Cardiac ventricle fibroblast (primary cell): ENCODE results near the gene PPP3CB. TPM values are rescaled to one million over a fixed set of nuclear protein-coding genes. Genes with fewer than 3 reads are reported as not detected.

ENCODE experiments used
- total RNA-seq: library from RNA; depleted of rRNA; stranded (reverse); fragments of >200 nt; gene quantifications from 2 replicates; pipeline ENCODE4 v1.2.3, GENCODE V29; 2015

PPP3CB gene
- total RNA-seq = 34.5 and 40.9 TPM in 2 replicates

DNA sequence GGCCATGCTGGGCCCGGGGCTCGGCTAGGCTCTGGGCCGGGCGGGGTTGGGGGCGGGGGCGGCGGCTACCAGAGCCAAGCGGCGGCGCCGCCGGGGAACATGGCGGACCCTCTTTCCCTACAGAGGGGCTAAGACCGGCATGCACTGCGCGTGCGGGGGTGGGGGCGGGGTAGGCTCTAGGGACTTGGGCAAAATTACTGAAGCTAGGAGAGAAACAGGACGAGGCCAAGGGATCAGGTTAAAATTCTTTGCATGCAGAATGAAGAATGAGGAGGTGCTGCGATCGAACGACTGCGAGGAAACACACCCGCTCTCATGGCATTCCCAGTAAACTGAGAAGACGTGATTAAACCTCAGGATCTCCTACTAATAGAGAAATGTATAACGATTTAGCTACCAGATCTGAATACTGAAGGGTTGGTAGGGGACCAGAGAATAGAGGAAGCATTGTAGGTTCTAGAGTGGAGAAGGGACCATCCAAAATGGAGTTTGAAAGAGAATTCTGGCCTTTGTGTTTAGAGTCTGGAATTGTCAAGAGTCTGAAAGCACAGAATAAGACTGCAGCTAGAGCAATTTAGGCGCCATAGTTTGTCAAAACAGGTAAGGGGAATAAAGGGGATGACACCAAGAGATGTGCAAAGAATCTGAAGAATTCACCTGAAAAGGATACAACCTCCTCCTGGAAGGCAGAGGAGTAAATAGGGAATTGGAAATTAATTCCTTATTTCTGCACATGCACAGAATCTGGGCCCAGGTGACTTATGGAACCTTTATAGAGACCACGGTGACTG, at the start of gene PPP3CB:
TSS of gene PPP3CB (minus strand) at position 141 of the 791 bp plus-strand sequence. CDS start at position 6, 135 bp downstream.

DNA sequence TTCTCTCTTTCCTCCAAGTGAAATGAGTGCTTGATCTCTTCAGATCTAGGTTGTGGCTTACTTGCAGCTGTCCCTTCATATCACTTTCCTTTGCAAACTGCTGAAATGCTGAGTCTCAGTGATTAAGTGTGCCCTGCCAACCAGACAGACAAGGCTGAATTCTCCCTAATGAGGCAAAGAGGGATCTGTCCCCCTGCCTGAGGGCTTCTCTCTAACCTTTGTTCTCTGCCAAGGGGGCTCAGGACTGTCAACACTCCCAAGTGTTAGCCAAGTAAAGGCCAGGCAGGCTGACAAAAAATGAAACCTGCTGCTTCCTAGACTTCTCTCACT, 62.3 kb downstream of the PPP3CB start, which contains the start of gene MSS51:
TSS of gene MSS51 (minus strand) at position 24 of the 330 bp plus-strand sequence. CDS start 5,277 bp downstream, outside the sequence.

DNA sequence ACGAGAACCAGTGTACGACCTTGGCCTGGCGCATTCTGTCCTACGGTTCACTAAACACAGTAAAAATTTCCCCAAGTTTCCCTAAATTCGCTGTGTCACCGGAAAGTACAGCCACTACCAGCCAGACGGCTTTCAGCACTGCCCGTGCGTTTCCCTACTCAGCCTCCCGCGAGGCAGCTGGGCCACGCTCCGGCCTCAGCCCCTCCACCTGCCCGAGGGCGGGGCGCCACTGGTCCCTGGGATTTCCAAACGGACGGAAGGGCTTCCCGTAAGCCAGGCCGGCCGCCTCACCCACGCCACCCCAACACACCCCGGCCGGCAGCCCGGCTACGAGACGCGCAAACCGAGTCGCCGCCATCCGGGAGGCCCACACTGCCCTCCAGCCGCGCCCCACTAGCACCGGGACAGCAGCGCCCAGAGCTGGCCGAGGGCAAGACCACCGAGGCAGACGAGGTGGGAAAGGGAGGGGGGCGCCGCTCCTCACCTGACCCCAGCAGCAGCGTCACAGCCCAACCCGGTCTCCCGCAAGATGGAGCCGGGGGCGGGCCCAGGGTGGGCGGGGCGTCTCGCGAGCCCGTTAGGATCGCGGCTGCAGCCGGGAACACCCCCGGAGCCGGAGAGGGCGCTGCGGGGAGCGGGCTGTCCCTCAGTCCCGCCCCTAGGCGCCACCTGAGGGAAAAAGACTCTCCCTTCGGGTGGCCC, 82.1 kb downstream of the PPP3CB start, which contains the start of gene ANXA7:
TSS of gene ANXA7 (minus strand) at position 531 of the 702 bp plus-strand sequence. CDS start 13,202 bp downstream, outside the sequence.

Other genes with a start within 250 kb of the PPP3CB start
- 7.1 and 7.7 TPM in 2 replicates for gene DNAJC9, start 248.8 kb downstream of the PPP3CB start, total RNA-seq
- 26.1 and 31.6 TPM in 2 replicates for gene MRPS16, start 243.4 kb downstream of the PPP3CB start, total RNA-seq
- gene CFAP70, start 137.2 kb downstream of the PPP3CB start, total RNA-seq = 0.50 and 1.2 TPM in 2 replicates
- gene ANXA7, start 82.0 kb downstream of the PPP3CB start, total RNA-seq = 55.0 and 56.0 TPM in 2 replicates
- gene MSS51, start 62.5 kb downstream of the PPP3CB start, total RNA-seq = 0.68 and 0.94 TPM in 2 replicates
- gene USP54, start 95.3 kb upstream of the PPP3CB start, total RNA-seq = 2.3 and 3.4 TPM in 2 replicates
- 0.12 TPM in 1 of 2 replicates, not detected in the other for gene MYOZ1, start 145.4 kb upstream of the PPP3CB start, total RNA-seq
- 0.06 TPM in 1 of 2 replicates, not detected in the other for gene SYNPO2L, start 160.0 kb upstream of the PPP3CB start, total RNA-seq
- 0.31 and 1.4 TPM in 2 replicates for gene AGAP5, start 202.1 kb upstream of the PPP3CB start, total RNA-seq
- gene SEC24C, start 248.3 kb upstream of the PPP3CB start, total RNA-seq = 39.4 and 39.8 TPM in 2 replicates